HL-60 (cell line): ENCODE data around the gene CCRL2.

Experiments used
- CTCF ChIP-seq: IDR thresholded peaks from one replicate; pipeline ENCODE4 v1.5.1; 2011; ENCODE audit warnings: low read length, control low read depth, inconsistent platforms; ENCODE audit not compliant: insufficient read depth
- GABPA ChIP-seq: IDR thresholded peaks from 2 replicates; pipeline ENCODE4 v1.6.1; 2012; ENCODE audit warnings: low read depth
- REST ChIP-seq: IDR thresholded peaks from 2 replicates; pipeline ENCODE4 v1.6.1; 2012; ENCODE audit warnings: low read depth; ENCODE audit not compliant: insufficient replicate concordance
- SPI1 ChIP-seq: IDR thresholded peaks from 2 replicates; pipeline ENCODE4 v1.6.1; 2012; ENCODE audit warnings: low read depth, mild to moderate bottlenecking, borderline replicate concordance

GRCh38 chr3:46393011-46393410 lies 14.0 kb upstream of the CCRL2 start:
- TF ChIP-seq CTCF, result no peak
- no peak for TF ChIP-seq SPI1
- no peak for TF ChIP-seq REST
- TF ChIP-seq GABPA, result no peak
